GM21737 (cell line): ENCODE results near the gene HDAC10.

Source experiments
- ATAC-seq: cut with Tn5 transposase; IDR thresholded peaks from one replicate; pipeline ENCODE4 v1.9.1; 2021; ENCODE audit warnings: mild to moderate bottlenecking, moderate library complexity; ENCODE audit not compliant: unreplicated experiment

The HDAC10 gene, protein sequence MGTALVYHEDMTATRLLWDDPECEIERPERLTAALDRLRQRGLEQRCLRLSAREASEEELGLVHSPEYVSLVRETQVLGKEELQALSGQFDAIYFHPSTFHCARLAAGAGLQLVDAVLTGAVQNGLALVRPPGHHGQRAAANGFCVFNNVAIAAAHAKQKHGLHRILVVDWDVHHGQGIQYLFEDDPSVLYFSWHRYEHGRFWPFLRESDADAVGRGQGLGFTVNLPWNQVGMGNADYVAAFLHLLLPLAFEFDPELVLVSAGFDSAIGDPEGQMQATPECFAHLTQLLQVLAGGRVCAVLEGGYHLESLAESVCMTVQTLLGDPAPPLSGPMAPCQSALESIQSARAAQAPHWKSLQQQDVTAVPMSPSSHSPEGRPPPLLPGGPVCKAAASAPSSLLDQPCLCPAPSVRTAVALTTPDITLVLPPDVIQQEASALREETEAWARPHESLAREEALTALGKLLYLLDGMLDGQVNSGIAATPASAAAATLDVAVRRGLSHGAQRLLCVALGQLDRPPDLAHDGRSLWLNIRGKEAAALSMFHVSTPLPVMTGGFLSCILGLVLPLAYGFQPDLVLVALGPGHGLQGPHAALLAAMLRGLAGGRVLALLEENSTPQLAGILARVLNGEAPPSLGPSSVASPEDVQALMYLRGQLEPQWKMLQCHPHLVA

DNA sequence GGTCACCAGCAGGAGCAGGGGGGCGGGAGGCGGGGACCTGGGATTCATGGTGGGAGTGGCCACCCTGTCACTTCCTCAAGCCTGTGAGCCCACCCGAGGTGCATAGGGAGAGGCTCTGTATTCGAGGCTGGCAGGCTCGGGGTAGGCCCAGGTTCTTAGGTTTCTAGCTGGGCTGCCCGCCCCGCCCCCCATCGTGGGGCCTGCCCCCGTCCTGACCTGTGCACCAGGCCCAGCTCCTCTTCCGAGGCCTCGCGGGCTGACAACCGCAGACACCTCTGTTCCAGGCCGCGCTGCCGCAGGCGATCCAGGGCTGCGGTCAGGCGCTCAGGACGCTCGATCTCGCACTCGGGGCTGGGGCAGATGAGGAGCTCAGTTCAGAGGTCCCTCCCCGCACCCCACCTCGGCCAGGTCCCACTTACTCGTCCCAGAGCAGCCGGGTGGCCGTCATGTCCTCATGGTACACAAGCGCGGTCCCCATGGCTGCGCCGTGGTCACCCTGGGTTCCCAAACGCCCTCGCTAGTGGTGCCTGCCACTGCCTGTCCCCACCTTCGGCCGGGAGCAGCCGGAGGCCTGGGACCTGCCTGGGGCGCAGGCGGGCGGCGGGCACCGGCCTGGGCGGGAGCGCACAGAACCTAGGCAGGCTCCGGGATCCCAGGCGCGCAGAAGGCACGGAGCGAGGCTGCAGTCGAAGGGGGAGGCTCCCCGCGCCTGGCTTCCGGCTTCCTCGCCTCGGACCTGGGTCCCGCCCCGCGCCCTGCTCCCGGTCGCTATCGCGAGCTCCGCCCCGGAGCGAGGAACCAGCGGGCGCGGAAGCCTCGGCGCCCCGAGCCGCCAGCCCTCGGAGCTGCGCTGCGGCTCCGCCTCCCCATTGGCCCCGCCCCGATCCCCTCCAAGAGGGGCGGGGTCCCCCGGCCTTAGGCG lies at the start of gene HDAC10:
Gene HDAC10, minus strand, starts transcription at position 711 of the 922 bp plus-strand sequence. Its CDS starts 233 bp downstream, at position 478.
- ATAC-seq = peak; percentile 59

DNA sequence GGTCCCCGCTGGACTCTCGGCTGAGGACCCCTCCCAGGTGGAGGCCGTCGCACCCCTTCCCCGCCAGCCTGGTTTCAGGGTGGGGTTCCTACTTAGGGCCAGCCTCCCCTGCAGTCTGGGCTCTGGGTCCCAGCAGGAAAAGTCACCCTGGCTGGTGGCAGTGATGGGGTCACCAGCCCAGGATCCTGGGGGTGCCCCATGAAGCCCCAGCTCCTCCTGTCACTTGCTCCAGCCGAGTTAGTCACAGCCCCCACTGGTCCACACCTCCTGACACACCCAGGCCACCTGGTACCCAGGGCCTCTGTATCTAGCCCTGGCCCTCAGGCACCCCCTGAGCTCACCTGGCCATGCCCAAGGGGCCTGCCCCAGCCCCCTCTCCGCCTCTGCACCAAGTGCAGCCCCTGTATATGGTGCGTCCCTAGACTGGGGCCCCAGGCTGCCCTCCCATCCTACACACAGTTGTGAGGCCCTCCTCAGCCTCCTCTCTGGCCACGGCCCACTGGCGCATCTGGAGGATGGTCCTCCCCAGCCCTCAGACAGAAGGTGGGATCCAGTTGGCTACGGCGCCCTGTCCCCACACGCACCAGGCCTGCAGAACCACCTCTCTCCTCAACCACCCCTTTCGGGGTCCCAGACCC lies 49.7 kb upstream of the HDAC10 start:
- no peak for ATAC-seq

DNA sequence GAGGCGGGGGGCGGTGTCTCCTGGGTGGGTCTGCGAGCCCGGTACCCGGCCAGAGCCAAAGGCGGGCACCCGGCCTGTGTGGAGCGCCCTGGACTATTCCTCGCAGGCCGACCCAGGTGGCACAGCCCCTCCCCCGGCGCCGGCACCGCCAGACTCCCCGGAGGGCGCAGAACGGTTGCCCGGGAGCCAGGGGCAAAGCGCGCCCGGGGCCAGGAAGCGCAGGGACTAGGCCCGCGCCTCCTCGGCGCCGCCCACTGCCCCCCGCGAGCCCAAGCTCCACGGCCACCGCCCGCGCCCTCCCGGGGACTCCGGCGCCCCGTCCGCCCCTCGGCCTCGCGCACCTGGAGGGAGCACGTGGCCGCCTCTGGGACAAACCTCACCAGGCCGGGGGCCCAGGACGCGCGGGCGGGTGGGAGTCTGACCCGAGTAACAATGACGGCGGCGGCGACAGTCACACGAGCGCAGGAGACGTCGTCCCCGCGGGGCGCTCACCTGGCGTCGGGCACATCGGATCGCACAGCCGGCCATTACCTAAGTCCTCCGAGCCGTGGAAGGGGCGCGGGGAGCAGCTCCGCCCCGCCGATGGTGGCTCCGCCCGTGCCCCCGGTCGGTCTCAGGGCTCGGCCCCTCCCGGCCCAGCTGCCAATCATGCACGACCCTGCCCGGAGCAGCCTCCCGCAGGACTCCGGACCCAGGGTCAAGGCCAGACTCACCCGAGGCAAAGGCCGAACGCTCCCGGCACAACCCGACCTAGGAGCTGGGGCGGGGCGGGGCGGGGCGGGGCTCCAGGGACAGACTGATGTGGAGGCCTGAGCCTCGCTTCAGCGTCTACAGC lies 48.9 kb upstream of the HDAC10 start:
- ATAC-seq = no peak

DNA sequence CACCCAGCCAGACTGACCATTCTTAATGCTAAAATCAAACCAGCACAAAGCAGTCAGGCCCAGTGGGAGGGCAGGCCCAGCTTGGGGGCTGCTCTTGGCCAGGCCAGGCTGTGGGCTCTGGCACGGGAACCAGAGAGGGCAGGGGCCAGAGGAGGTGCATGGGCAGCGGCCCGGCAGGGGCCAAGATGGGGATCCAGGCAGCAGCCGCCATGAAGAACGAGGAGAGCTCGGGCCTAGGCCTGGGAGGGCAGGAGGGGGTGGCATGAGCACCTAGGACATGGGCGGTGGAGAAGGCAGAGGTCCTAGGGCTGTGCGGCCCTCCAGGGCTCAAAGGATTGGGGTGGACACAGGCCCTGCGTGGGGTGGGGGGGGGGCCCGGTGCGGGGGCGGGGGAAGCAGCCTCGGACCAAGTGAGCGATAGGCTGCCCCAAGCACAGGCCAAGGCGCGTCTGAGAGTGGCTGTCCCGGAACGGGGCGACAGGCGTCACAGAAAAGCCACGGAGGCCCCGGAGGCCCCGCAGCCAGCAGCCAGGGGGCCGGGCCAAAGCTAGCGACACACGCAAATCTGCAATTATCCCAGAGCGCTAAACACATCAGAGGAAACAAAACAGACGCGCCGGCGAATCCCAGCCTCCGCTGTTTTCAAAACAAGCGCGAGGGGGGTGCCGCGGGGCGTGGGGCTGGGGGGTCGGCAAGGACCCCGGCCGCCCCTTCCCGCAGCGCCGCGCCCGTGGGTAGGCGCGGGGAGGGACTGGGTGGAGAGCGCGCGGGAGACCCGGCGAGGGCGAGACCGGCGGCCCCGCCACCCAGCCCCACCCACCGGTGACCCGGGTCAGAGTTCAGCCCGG lies 48.1 kb upstream of the HDAC10 start:
- no peak for ATAC-seq

DNA sequence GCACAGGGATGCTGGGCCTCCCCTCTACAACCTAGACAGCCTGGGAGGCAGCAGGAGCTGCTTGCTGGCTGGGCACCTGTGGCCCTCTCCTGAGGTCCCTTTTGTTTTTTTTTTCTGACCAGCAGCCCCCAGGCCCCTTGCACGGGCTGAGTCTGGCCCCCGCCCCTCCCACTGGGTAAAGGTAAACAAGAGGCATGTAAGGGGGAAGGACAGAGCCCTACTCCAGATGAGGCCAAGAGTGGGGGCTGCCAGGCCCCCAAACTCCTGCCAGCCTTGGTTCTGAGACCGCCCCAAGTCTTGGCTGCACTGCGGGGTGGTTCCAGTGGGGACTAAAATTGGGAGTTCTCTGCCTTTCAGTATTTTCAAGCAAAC lies 47.2 kb upstream of the HDAC10 start:
- ATAC-seq = no peak

DNA sequence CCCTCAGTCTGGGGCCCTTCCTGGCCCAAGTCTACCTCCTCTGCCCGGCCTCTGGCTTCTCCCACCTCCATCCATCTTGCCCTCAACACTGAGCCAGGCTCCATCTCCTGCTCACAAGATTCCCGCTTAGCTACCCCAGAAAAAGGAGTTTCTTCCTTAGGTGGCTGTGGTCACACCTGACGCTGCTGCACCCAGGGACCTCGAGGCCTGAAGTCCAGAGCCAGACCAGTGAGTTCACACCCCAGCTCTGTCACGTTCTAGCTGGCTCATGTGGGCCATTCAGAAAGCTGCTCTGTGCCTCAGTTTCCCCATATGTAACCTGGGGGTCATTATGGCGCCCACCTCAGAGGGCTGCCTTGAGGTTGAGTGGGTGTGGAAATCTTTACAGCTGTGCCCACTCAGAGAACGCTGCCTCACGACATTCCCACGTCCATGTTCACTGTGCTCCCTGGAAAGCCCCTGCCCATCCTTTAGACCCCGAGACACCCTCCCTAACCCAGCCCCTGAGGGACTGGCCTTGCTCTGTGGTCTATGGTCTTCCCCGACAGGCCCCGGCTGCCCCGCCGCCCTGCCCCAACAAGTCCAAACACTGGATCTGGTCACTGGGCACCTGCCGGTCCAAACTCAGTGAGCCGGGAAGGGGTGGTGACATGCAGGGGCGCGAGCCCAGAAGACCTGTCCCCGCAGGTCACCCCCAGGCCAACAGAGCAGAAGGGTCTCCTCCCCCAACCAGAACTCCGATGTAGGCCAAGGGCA lies 46.6 kb upstream of the HDAC10 start:
- no peak for ATAC-seq

DNA sequence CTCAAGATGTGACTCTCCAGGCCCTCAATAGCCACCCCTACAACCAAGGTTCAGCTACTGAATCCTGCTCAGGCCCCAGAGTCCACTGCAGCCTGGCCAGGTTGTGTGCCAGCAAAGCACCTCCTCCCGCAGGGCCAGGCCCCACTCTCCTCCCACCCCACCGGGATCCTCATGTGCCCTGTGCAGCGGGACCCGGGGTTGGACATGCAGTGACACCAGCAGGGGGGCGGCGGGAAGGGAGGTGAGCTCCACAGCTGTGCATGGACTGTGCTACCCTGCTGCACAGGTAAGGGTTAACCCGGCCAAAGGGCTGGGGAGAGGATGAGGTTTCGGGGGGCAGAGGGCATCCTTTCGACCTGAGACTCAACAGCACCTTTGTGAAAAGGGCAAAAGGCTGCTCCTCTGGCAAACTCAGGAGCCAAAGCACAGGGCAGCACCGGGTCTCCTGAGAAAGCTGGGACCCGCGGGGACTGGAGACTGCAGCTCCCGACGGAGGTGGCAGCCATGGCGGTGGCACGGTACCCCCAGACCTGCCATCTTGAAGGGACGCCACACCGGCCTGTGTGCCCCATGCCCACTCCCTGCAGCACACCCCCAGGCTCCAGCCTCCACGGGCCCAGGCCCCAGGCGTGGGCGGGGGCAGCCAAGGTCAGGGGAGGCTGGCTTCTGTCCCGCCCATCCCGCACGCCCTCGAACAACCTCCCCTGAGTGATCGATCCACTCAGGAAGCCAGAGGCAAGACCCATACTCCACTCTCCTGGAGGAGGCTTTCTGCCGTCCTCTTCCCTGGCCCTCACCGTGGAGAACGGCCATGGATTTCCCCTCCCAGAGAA lies 45.8 kb upstream of the HDAC10 start:
- no peak for ATAC-seq

DNA sequence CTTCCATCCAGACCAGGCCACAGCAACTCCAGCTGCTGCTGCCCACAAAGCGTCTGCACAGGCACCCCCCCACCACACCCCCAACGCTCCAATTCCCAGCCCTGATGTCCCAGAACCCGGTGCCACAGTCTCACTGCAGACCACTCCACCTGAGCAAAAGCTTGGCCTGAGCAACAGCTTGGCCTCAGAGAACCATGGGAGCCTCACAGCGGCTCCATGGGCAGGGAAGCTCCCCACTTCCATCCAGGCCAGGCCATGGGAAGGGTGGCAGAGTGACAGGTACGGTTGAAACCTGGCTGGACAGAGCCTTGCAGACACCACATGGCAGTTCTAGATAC lies 43.2 kb upstream of the HDAC10 start:
- no peak for ATAC-seq

DNA sequence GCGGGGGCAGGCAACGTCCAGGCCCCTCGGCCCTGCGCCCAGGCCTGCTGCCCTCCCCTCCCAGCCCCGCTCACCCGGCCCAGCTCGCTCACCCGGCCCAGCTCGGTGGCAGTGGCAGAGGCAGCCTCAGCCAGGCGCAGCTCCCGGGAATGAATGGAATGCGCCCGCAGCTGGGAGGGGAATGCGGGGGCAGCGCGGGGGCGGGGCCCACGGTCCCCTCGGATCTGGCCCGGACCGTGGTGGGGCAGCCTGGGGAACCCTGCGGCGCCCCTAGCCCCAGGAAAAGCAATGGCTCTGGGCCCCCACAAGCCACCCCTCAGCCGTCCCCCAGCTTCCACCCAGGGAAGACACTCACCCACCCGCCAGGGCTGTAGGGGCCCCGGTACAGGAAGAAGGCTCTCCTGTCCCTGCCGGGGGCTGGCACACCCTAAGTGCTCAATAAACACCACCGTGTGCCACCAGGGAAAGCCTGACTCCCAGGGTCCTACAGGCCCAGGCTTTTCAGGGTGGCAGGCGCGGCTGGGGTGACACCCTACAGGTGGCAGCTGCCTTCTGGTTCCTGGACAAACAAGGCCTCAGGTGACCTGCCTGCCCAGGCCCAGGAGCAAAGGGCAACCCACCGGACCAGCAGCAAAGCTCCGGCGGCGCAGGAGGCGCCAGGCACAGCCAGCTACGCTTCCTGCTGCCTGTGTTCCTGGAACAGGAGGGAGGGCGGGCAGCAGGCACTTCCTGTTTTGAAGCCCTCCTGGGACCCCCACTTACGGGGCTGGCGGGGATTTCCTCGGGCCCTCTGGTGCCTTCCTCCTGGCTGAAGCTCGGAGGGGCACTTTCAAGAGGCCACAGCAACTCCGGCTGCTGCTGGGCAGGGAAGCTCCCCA lies 42.6 kb upstream of the HDAC10 start:
- ATAC-seq = no peak

DNA sequence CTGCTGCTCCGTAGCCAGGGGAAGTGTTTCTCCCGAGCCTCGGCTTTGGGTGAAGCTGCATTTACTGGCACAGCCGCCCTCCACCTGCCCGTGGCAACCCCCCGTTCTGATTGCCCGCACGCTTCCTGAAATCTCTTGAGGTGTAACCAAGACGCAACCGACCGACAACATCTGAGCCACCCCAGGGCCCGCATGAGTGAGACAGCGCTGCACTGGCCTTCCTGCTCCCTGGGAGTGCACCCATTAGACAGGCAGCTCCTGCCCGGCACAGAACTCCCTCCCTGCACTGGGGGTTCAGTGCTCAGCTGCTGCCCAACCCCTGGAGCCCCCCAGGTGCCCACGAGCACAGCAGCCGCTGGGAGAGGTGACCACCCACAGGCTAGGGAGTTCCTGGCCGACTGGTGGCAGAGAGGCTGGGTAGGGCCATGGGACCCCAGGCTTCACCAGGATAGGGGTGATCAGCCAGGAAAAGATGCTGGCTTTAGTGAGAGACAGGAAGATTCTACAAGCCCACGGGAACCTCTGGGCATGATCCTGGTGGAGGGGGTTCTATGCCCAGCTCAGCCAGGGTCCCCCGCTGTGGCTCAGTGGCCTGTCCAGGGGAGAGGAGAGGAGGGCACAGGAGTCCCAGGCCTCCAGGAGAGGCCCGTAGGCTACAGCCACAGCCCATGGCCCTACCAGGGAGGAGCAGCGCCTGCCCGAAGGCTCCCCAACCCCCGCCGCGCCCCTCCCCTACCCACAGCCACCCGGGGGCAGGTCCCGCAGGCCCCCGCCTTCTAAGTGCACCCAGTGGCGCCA lies 41.8 kb upstream of the HDAC10 start:
- no peak for ATAC-seq

DNA sequence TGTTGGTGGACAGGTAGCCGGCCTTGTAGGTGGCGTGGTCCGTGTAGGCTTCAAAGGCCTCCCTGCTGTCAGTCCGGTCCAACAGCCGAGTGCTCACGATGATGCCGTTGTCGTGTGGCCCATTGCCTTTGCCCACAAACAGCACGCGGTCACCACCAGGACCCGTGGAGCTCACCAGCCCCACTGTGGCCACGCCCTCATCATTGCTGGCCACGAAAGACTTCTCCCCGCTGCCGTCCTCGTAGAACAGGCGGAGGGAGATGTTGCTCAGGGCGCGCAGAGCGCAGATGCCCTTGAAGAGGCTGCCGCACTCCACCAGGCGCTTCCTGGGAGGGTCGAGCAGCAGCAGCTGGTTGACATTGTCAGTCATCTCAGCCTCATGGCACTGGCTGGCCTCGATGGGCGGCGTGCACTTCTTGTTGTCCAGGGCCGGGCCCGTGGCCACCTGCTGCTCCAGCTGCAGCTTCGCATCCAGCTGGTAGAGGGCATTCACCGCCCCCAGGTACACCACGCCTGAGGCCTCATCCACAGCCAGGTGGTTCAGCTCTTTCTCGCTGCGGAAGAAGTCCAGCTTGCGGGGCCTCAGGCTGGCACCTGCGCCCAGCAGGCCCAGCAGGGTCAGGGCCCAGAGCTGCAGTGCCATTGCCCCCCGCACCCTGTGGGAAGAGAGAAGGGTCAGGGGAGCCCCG lies 39.0 kb upstream of the HDAC10 start:
- no peak for ATAC-seq

DNA sequence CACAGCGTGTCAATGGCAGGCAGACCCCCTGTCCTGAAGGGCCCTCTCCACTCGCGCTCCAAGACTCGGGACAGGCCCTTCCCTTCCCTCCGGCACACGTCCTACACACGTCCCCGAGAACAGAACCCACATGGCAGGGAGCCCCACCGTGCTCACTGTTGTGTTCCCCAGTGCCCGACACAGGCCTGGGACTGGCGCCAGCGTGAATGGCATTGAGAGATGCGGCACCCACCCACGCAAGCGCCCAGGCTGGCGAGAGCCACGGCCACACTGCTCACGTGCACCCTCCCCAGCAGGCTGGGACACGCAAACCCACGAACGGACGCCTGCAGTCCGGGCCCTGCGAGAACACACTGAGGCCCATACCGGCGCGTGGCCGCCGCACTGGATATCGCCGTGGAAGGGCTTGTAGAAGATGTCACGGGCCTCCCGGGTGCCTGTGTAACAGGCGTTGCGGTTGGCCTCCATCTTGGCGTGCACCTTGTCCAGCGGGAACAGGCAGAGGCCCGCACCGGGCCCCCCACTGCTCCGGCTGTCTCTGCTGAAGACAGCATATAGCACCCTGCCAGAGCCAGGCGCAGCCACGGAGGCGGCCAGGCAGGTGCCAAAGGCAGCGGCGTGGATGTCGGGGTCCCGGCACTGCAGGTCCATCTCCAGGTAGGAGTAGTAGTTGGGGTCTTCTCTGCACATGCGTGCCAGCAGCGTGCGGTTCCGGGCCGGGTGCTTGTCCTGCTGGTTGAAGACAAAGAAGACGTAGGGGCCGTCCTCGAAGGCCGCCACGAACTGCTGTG lies 38.3 kb upstream of the HDAC10 start:
- ATAC-seq = no peak

DNA sequence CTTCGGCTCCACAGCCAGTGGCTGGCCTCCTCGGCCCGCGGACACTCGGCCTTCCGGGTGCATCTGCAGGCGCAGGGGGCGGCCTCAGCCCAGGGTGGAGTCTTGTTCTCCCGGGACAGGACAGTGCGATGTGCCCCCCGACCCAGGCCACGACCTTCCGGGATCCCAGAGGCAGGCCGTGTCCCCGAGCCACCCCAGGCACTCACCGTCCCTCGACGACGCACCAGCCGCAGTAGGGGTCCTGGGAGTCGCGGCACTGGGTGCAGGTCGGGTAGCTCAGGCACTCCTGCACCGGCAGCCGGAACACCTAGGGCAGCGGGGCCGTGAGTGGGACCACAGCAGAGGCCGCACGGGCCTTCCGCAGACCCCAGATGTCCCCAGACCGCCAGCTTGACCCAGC lies 36.7 kb upstream of the HDAC10 start:
- no peak for ATAC-seq

DNA sequence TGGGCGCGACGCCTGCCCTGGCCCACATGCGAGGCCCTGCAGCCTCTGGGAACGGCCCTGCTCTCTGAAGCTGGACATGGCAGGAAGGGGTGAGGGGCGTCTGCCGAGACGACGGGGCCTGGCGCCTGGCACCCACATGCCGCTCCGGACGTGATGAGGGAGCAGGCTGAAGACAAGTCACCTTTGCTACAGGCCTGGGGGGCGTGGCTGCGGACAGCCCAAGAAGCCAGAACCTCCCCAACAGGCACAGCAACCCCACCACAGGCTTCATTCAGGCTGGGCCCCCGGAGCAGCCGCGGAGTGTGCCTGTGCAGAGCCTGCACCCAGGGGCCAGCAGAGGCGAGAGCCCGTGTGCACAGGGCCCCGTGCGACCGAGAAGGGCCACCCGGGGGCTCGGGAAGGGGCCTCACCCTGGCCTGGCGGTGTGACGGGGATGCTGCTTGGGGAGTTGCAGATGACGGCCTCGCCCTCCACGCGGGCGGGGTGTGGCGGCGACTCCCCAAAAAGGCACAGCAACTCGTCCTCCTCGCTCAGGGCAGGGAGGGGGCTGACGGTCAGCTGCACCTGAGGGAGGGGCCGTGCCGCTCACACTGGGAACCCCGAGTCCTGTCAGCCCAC lies 35.7 kb upstream of the HDAC10 start:
- ATAC-seq = no peak
